B cell (primary cell): ENCODE results near the gene ATR. TPM values are rescaled to one million over a fixed set of nuclear protein-coding genes. Genes with fewer than 3 reads are reported as not detected.
"Not testable (repeated sequence)": the region's sequence is repeated elsewhere in the genome, so short reads cannot be mapped to it uniquely, and the experiment has no call there.

ENCODE experiments used
- ATAC-seq: fragments of 200-7000 bp; cut with Tn5 transposase; one replicate; pipeline ENCODE4 v1.10.0; 2021; ENCODE audit warnings: low read depth, mild to moderate bottlenecking, moderate number of reproducible peaks, moderate library complexity
- CTCF ChIA-PET: fragments of 350-600 bp; sonication (Branson Sonifier 250); formaldehyde crosslinking; loops from one replicate; lab custom pipeline; 2021; ENCODE audit warnings: antibody characterized with exemption, inconsistent platforms; lab: Charles Lee
- POLR2A ChIA-PET: fragments of 350-600 bp; sonication (Branson Sonifier 250); formaldehyde crosslinking; loops from one replicate; lab custom pipeline; 2021; ENCODE audit warnings: antibody characterized with exemption; lab: Charles Lee
- DNase-seq: peaks from one replicate; pipeline ENCODE4 v3.0.0; 2013
- H2AFZ ChIP-seq: 2 replicates; pipeline ENCODE4 v1.6.1; 2012; ENCODE audit warnings: mild to moderate bottlenecking, low read depth, low read length; ENCODE audit not compliant: insufficient read depth, poor library complexity, severe bottlenecking
- H3K27ac ChIP-seq, 2 donors: 1 replicate in 1 of 2; 2 replicates in 1 of 2; pipeline ENCODE4 v1.5.1; 2012 to 2013; ENCODE audit warnings: low read length in 2 of 2, mild to moderate bottlenecking in 2 of 2, moderate library complexity in 1 of 2
- H3K27me3 ChIP-seq, 4 experiments: fragments of 200-600 bp in 1 of 4; sonication (generic) in 1 of 4; replicated peaks in 1 of 4; 1 replicate in 2 of 4; 2 replicates in 2 of 4; pipeline versions ENCODE4 v1.6.1 to v1.7.0; 2013 to 2016; ENCODE audit warnings: low read length in 3 of 4, mild to moderate bottlenecking in 2 of 4, mixed read lengths in 1 of 4, moderate library complexity in 1 of 4; ENCODE audit not compliant: insufficient read depth in 4 of 4, control insufficient read depth in 3 of 4; ENCODE audit errors: control extremely low read depth in 1 of 4
- H3K36me3 ChIP-seq, 2 experiments: replicated peaks in 1 of 2; 1 replicate in 1 of 2; 2 replicates in 1 of 2; pipeline versions ENCODE4 v1.6.1 to v1.7.1; 2013; ENCODE audit warnings: low read length in 1 of 2; ENCODE audit not compliant: insufficient read depth in 2 of 2, control insufficient read depth in 1 of 2; ENCODE audit errors: control extremely low read depth in 1 of 2, extremely low read depth in 1 of 2
- H3K4me1 ChIP-seq, 2 donors: fragments of 200-600 bp in 1 of 2; sonication (generic) in 1 of 2; 1 replicate in 1 of 2; 2 replicates in 1 of 2; pipeline versions ENCODE4 v1.5.1 to v1.6.1; 2013 to 2017; ENCODE audit warnings: low read length in 2 of 2; ENCODE audit not compliant: control insufficient read depth in 2 of 2, insufficient read depth in 2 of 2
- H3K4me2 ChIP-seq: replicated peaks from 2 replicates; pipeline ENCODE3; 2012; ENCODE audit warnings: mild to moderate bottlenecking, low read depth, low read length; ENCODE audit not compliant: poor library complexity, severe bottlenecking
- H3K4me3 ChIP-seq, 5 experiments: fragments of 200-600 bp in 1 of 5; sonication (generic) in 1 of 5; 1 replicate in 3 of 5; 2 replicates in 2 of 5; pipeline versions ENCODE4 v1.5.1 to v1.7.0; 2011 to 2016; ENCODE audit warnings: low read length in 4 of 5, mild to moderate bottlenecking in 4 of 5, low read depth in 2 of 5, control low read depth in 1 of 5, moderate library complexity in 1 of 5; ENCODE audit not compliant: insufficient read depth in 1 of 5; ENCODE audit errors: control extremely low read depth in 1 of 5, extremely low read depth in 1 of 5
- H3K79me2 ChIP-seq: fragments of 200-600 bp; sonication (generic); one replicate; pipeline ENCODE4 v1.6.0; 2016; ENCODE audit warnings: low read length; ENCODE audit not compliant: control insufficient read depth, insufficient read depth
- H3K9ac ChIP-seq: fragments of 200-600 bp; sonication (generic); 2 replicates; pipeline ENCODE4 v1.6.1; 2017; ENCODE audit warnings: mild to moderate bottlenecking, low read length, moderate library complexity
- H3K9me3 ChIP-seq, 3 donors: one replicate each; pipeline versions ENCODE4 v1.6.1 to v1.7.1; 2013; ENCODE audit warnings: low read length in 2 of 3; ENCODE audit not compliant: control insufficient read depth in 2 of 3, insufficient read depth in 1 of 3; ENCODE audit errors: control extremely low read depth in 1 of 3
- H4K20me1 ChIP-seq: 2 replicates; pipeline ENCODE4 v1.6.0; 2012; ENCODE audit warnings: mild to moderate bottlenecking, low read length; ENCODE audit not compliant: insufficient read depth, control insufficient read depth, poor library complexity, severe bottlenecking
- H3K27ac Mint-ChIP-seq: one replicate; pipeline ENCODE4 v1.8.0; 2021; ENCODE audit warnings: mixed read lengths
- H3K27me3 Mint-ChIP-seq: one replicate; pipeline ENCODE4 v1.8.0; 2021; ENCODE audit warnings: mixed read lengths
- H3K4me1 Mint-ChIP-seq: one replicate; pipeline ENCODE4 v1.8.0; 2021; ENCODE audit warnings: mixed read lengths
- H3K4me3 Mint-ChIP-seq: one replicate; pipeline ENCODE4 v1.8.0; 2021; ENCODE audit warnings: mixed read lengths
- H3K9me3 Mint-ChIP-seq: one replicate; pipeline ENCODE4 v1.8.0; 2022; ENCODE audit warnings: mixed read lengths; ENCODE audit not compliant: insufficient read depth
- CTCF ChIP-seq: fragments of 200-600 bp; IDR thresholded peaks from one replicate; pipeline ENCODE4 v1.8.0; 2022; ENCODE audit warnings: antibody characterized with exemption, mild to moderate bottlenecking
- EZH2 ChIP-seq: IDR thresholded peaks from 2 replicates; pipeline ENCODE4 v1.6.1; 2012; ENCODE audit warnings: borderline replicate concordance, low read depth, mild to moderate bottlenecking, moderate library complexity, low read length; ENCODE audit not compliant: insufficient read depth, poor library complexity, severe bottlenecking
- WGBS: methylation state at CpG from one replicate; pipeline ENCODE4 v1.1.5; 2013; ENCODE audit warnings: missing lambda C conversion rate; ENCODE audit not compliant: insufficient coverage; 5-methylcytosine and 5-hydroxymethylcytosine counted together
- intact Hi-C: fragments of 100-400 bp; cut with micrococcal nuclease; formaldehyde crosslinking; loops from one replicate; pipeline ENCODE4 v1.10.0; 2022
- polyA plus RNA-seq: library from polyadenylated mRNA; depleted of rRNA; stranded (reverse); fragments of >200 nt; gene quantifications from 2 replicates; pipeline ENCODE4 v1.2.3, GENCODE V29; 2012
- total RNA-seq, 2 donors: library from RNA; stranded (reverse); fragments of 120-200 nt in 1 of 2; gene quantifications; 1 replicate in 1 of 2; 2 replicates in 1 of 2; pipeline versions ENCODE4 v1.2.3 to v1.2.4, GENCODE V29; 2013 to 2022

The ATR gene
- total and polyA plus RNA-seq, 2 donors (not counting 1 experiment from before 2014, with no cell fraction given): 17.1 to 46.7 TPM

- no peaks in the 10 kb centered on the region for H3K4me1 ChIP-seq
- Mint-ChIP-seq H3K27ac (no peak overlapping the region), H3K4me1 (no peaks in the 10 kb centered on the region), H3K4me3 (no peak overlapping the region), H3K9me3 (no peaks in the 10 kb centered on the region), H3K27me3 (no peaks in the 10 kb centered on the region)
- H3K27ac ChIP-seq: no peak overlapping the region
- H3K4me2 ChIP-seq: no peak overlapping the region
- no peak overlapping the region for H3K4me3 ChIP-seq
- H2AFZ ChIP-seq: no peak overlapping the region
- intact Hi-C loops: no loop called here
- CTCF ChIA-PET: no interaction called here
- H4K20me1 ChIP-seq: no peaks in the 10 kb centered on the region
- H3K9ac ChIP-seq: no peak overlapping the region
- no peaks in the 10 kb centered on the region for H3K27me3 ChIP-seq
- no peaks in the 10 kb centered on the region for H3K9me3 ChIP-seq
- DNase-seq (no peak), ATAC-seq (no peak)
- no peaks in the 10 kb centered on the region for H3K79me2 ChIP-seq
- no peak for TF ChIP-seq CTCF
- no peak for TF ChIP-seq EZH2
- POLR2A ChIA-PET: no interaction called here
- peaks cover 1 to 57% of the 10 kb centered on the region in 2 experiments for H3K36me3 ChIP-seq
These were observed 18.4 kb downstream of the ATR start for GRCh38 chr3:142560118-142560517.

GRCh38 chr3:142553741-142554140, 24.8 kb downstream of the ATR start:
- H3K9me3 ChIP-seq: no peaks in the 10 kb centered on the region
- peaks cover 4 to 69% of the 10 kb centered on the region in 2 experiments for H3K36me3 ChIP-seq
- no peaks in the 10 kb centered on the region for H3K4me1 Mint-ChIP-seq
- no peak overlapping the region for H3K4me3 ChIP-seq
- H3K9ac ChIP-seq: no peak overlapping the region
- H3K27ac Mint-ChIP-seq: no peak overlapping the region
- H3K9me3 Mint-ChIP-seq: peaks cover 6% of the 10 kb centered on the region
- CTCF ChIA-PET: no interaction called here
- no peaks in the 10 kb centered on the region for H3K79me2 ChIP-seq
- H2AFZ ChIP-seq: no peak overlapping the region
- no peaks in the 10 kb centered on the region for H4K20me1 ChIP-seq
- no CpG with 5 or more reads among the region's 1 CpG for WGBS
- no peak overlapping the region for H3K4me3 Mint-ChIP-seq
- no peaks in the 10 kb centered on the region for H3K4me1 ChIP-seq
- H3K27me3 ChIP-seq: no peaks in the 10 kb centered on the region
- POLR2A ChIA-PET: no interaction called here
- DNase-seq (no peak), ATAC-seq (no peak)
- no peak overlapping the region for H3K4me2 ChIP-seq
- intact Hi-C loops: no loop called here
- no peak overlapping the region for H3K27ac ChIP-seq
- no peak for TF ChIP-seq EZH2
- TF ChIP-seq CTCF: no peak
- H3K27me3 Mint-ChIP-seq: no peaks in the 10 kb centered on the region

GRCh38 chr3:142552579-142552978, 26.0 kb downstream of the ATR start:
- H3K9ac ChIP-seq, H3K4me1 ChIP-seq, ATAC-seq, H3K4me2 ChIP-seq, POLR2A ChIA-PET, H2AFZ ChIP-seq, H3K4me1 Mint-ChIP-seq, H3K27me3 Mint-ChIP-seq, DNase-seq, H3K4me3 Mint-ChIP-seq, H4K20me1 ChIP-seq, H3K9me3 Mint-ChIP-seq, H3K79me2 ChIP-seq, intact Hi-C loops, H3K9me3 ChIP-seq, H3K27ac ChIP-seq, H3K27ac Mint-ChIP-seq, H3K4me3 ChIP-seq, H3K27me3 ChIP-seq: not testable (repeated sequence)
- WGBS: no CpG with 5 or more reads among the region's 1 CpG
- CTCF ChIA-PET: interaction anchor here (0.6 kb wide), 1 partner anchor 135 kb away, joined by 3 read pairs; no protein-coding TSS in a partner anchor
- H3K36me3 ChIP-seq: peaks cover 4 to 77% of the 10 kb centered on the region in 2 experiments
